Measurements from ENCODE around the gene CFAP61. TPM values are rescaled to one million over a fixed set of nuclear protein-coding genes. Genes with fewer than 3 reads are reported as not detected.
"Not testable (repeated sequence)": the region's sequence is repeated elsewhere in the genome, so short reads cannot be mapped to it uniquely, and the experiment has no call there.

CFAP61 gene
- total RNA-seq, 2 donors from 2014 or later: 0.67 TPM; not detected in 1

DNA sequence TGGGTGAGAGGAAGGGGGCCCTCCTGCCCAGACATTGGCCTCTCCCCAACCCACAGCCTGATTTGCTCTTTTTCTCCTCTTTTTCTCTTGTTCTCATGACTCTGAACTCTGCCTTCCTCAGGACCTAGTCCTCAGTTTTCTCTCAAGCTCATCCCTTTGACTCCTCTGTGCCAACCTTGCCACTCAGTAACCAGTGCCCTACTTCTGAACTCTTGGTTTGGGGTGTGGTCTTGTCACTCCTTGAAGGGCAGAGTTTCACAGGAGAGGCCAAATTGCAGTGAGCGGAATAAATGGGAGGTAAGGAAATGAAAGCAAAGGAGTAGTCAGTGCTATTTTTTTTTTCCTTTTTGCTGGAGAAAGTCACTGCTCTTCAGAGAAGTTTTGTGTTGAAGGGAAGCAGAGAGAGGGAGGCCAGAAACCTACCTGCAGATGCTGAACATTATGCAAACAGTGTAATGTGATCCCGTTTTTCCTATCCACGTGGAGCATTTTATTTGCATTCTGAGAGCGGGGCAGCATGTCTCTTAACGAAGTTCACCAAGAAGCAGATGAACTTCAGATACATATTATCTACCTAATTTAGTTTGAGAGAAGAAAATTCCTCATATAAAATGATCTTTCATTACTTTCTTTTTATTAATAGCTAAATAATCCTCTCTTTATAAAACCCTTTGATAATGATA is 26.9 kb downstream of the CFAP61 start:
- intact Hi-C loops (cut with DNase I, micrococcal nuclease): no loop called here
- no peak for DNase-seq
- peak; percentile 97 for ATAC-seq

GRCh38 chr20:20083807-20084206 is 31.5 kb downstream of the CFAP61 start:
- no peak for DNase-seq
- ATAC-seq: peak; percentile 68
- intact Hi-C loops (cut with DNase I, micrococcal nuclease): loop anchor here in 1 of 2 donors (5.0 kb wide), 1 partner anchor 153 kb away; no protein-coding TSS in a partner anchor

DNA sequence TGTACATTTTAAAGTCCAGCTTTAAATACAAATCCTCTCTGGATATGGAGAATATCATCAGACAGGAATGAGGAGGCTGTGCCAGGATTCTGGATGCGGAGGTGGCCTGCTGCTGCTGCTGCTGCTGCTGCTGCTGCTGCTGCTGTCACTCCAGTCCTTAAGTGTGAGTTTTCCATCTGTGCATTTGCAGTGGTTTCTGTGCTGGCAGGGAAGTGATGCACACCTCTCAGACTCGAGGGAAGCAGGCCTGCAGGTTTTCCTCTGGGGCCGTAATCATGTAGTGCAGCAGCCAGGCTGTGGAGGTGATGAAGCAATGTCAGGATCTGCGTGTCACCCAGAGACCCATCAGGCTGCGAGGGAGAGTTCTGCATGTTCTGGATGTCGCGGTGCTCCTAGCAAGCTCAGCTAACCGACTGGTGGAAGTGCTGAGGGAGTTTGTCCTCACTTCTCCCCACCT is 32.0 kb downstream of the CFAP61 start:
- no peak for DNase-seq
- intact Hi-C loops (cut with DNase I, micrococcal nuclease): loop anchor here in 1 of 2 donors (5.0 kb wide), 1 partner anchor 153 kb away; no protein-coding TSS in a partner anchor
- ATAC-seq: no peak

- ATAC-seq: no peak
Measured at GRCh38 chr20:20085071-20085470, 32.7 kb downstream of the CFAP61 start.

GRCh38 chr20:20085812-20086211 is 33.5 kb downstream of the CFAP61 start:
- ATAC-seq (no peak), DNase-seq (no peak)
- intact Hi-C loops (cut with DNase I, micrococcal nuclease): no loop called here

More at GRCh38 chr20:20085071-20085470, 32.7 kb downstream of the CFAP61 start:
- DNase-seq: no peak
- intact Hi-C loops (cut with DNase I, micrococcal nuclease): no loop called here

GRCh38 chr20:20089018-20089417 is 36.7 kb downstream of the CFAP61 start:
- DNase-seq (no peak), ATAC-seq (no peak)
- intact Hi-C loops (cut with DNase I, micrococcal nuclease): no loop called here

DNA sequence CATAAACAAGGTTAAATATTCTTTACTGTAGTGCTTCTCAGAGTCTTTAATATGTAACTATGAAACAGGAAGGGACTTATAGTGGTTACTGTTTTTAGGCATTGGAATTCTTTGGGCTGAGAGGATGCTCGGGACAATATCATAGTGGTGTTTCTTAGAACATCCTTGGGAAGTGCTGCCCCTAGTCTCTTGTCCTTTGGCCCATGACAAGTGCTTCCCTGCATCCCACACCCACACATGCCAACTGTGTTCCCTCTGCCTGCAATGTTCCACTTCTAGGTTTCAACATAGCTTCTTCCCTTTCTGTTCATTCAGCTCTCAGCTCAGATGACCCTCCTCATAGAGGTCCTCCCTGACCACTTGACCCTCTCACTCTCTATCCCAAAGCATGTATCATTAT is 37.6 kb downstream of the CFAP61 start:
- no peak for DNase-seq
- intact Hi-C loops (cut with DNase I, micrococcal nuclease): no loop called here

DNA sequence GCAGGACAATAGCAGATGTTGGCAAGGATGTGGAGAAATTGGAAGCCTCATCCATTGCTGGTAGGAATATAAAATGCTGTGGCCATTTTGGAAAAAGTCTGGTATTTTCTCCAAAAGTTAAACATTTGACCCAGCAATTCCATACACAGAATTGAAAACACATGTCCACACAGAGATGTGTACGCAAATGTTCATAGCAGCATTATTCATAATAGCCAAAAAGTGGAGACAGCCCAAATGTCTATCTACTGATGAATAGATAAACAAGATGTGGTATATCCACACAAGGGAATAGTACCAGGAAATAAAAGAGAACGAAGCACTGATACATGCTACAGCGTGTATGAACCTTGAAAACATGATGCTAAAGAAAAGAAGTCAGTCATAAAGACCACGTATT is 40.5 kb downstream of the CFAP61 start:
- no peak for ATAC-seq
- DNase-seq: no peak
- intact Hi-C loops (cut with DNase I, micrococcal nuclease): no loop called here

More for the DNA sequence above, 37.6 kb downstream of the CFAP61 start:
- no peak for ATAC-seq

DNA sequence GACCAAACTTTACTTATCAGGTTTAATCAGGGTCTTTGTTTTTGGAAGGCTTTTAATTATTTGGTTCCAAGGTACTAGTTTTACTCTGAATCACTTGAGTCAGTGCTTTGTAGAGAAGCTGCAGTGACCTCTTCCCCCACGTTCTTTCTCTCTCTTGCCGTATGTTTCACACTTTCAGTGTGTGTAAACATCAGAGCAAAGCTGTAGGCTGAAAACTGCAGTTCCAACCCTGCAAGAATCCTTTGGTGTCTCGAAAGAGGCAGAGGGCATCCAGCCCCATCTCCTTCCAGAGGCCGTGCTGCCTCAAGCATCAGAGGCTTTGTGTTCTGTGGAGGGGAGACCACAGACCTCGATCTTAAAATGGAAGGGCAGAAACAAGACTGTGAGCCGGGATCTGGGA is 42.1 kb downstream of the CFAP61 start:
- ATAC-seq: no peak
- intact Hi-C loops (cut with DNase I, micrococcal nuclease): no loop called here
- no peak for DNase-seq

DNA sequence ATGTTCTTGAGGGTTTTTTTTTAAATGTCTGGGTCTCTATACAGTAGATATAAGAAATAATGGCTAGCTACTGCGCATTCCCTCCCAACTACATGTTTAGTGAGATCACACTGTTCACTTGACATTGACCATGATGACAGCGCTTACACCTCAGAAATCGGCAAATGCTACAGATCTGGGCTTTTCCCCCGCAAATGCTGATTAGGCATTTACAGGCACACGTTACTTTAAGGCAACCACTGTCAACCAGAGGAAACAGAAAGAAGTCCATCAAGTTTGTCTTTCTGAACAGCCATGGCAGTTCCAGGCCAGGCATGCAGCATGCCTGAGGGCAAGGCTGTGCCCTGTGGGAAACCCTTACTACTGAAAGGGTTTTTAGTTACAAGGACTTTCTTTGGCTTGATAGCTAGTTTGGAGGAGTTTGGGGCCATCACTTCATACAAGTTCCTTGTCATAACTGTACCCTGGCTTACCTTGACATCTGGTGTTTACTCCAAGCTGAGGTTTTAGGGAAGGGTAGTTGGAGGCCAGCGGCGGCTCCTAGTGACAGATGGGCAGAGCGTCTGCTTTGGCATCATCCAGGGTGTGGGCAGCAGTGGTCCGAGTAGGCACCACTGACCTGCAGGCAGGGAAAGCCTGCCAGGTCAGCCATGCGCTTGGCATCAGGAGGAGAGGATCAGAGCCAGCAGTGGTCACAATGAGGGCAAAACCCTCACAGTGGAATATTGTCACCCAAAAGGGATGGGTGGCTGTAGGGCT is 43.0 kb downstream of the CFAP61 start:
- ATAC-seq: no peak
- DNase-seq: no peak
- intact Hi-C loops (cut with DNase I, micrococcal nuclease): no loop called here

DNA sequence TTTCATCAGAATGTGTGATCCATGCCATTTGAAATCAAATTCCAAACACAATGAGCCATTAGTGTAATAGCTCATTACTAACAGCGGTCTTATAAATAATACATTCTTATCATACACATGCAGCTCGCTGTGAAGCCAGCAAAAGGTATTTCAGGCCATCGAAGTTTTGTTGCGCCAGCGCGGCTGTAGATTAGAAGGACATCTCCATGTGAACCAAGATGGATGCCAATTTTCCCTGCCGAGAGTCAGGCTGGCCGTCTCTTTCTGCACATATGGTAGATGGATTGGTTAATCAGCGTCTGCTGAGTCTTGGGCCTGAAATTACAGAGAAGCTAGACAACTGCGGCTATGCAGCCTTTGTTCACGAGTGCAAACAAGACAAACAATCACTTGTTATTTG is 44.1 kb downstream of the CFAP61 start:
- ATAC-seq (no peak), DNase-seq (no peak)
- intact Hi-C loops (cut with DNase I, micrococcal nuclease): no loop called here

GRCh38 chr20:20100881-20101280 is 48.5 kb downstream of the CFAP61 start:
- no peak for ATAC-seq
- DNase-seq: no peak
- intact Hi-C loops (cut with DNase I, micrococcal nuclease): no loop called here

DNA sequence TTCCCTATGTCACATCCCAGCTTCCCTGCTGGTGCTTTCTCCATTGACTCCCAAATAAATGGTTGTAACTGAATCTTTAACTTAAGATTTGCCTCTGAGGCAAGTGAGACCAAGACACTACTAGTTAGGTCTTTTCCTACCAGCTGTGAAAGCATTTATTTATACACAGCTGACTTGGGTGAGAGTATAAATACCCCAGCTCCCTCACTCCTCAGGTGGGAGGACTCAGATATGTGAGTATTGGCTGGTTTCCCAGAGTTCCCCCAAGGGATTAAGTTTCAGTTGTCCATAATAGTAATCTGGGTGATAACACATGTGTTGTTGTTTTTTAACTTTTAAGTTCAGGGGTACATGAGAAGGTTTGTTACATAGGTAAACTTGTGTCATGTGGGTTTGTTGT is 49.8 kb downstream of the CFAP61 start:
- DNase-seq (no peak), ATAC-seq (no peak)
- intact Hi-C loops (cut with DNase I, micrococcal nuclease): no loop called here

- intact Hi-C loops (cut with DNase I, micrococcal nuclease): no loop called here
- ATAC-seq: no peak
- no peak for DNase-seq
Measured at GRCh38 chr20:20102716-20103258, 50.5 kb downstream of the CFAP61 start.

DNA sequence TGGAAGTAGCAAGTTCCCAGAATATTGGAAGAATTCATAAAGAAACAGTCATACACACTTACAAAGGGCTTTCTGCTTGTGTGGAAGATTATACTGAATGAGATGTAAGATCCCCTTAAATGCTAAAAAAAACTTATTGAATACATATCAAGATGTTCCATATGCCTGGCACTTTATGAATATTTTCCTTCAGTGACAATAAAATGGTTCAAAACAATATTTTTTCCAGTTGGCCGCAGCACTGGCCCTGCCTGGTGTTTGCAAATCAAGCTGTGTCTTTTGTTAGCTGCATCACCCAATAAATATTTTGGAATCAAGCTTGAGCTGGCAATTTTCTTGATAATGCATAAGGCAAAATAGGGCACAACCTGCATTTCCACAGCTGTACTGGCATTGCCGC is 51.2 kb downstream of the CFAP61 start:
- ATAC-seq (no peak), DNase-seq (no peak)
- intact Hi-C loops (cut with DNase I, micrococcal nuclease): no loop called here

DNA sequence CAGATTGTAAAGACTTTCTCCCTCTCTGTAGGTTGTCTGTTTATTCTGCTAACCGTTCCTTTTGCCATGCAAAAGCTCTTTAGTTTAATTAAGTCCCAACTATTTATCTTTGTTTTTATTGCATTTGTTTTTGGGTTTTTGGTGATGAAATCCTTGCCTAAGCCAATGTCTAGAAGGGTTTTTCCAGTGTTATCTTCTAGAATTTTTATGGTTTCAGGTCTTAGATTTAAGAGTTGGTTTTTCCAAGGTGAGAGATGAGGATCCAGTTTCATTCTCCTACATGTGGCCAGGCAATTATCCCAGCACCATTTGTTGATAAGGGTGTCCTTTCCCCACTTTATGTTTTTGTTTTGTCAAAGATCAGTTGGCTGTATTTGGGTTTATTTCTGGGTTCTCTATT is 70.9 kb downstream of the CFAP61 start:
- DNase-seq; ATAC-seq; intact Hi-C loops (cut with DNase I, micrococcal nuclease): not testable (repeated sequence)

DNA sequence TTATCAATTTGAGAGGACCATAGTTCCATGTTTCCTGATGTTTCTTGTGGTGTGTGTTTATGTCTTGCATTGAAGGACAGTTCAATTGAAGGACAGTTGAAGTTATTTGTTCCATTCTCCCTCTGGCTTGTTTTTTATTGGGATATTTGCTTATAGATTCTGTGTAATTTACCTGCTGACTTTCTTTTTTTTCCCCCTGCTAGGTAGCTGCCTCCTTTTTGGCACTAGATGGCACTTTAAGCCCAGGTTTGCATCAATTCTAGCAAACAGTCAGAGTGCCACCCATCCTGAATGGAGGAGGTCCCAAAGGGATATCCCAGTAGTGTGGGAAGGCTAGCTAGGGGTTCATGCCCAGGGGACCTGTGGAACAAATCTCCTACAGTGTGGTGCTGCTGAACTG is 78.1 kb downstream of the CFAP61 start:
- intact Hi-C loops (cut with DNase I, micrococcal nuclease): no loop called here
- ATAC-seq (peak; percentile 56), DNase-seq (no peak)

- intact Hi-C loops (cut with DNase I, micrococcal nuclease): no loop called here
- DNase-seq (no peak), ATAC-seq (no peak)
Measured at GRCh38 chr20:20134941-20135575, 82.7 kb downstream of the CFAP61 start.

DNA sequence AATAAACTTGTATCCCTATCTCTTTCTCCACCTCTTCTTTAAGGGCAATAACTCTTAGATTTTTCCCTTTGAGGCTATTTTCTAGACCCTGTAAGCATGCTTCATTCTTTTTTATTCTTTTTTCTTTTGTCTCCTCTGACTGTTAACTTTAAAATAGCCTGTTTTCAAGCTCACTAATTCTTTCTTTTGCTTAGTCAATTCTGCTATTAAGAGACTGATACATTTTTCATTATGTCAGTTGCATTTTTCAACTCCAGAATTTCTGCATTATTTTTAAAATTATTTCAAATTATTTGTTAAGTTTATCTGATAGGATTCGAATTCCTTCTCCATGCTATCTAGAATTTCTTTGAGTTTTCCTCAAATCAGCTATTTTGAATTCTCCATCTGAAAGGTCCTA is 84.0 kb downstream of the CFAP61 start:
- ATAC-seq: no peak
- intact Hi-C loops (cut with DNase I, micrococcal nuclease): no loop called here
- no peak for DNase-seq

GRCh38 chr20:20137851-20138250 is 85.5 kb downstream of the CFAP61 start:
- DNase-seq: no peak
- intact Hi-C loops (cut with DNase I, micrococcal nuclease): no loop called here
- ATAC-seq: no peak

All from left colon (tissue), 2 donors.